Stimulated activated CD4-positive, alpha-beta T cell treated with anti-CD3 and anti-CD28 coated beads, Interleukin-1b, Interleukin-23, amount 100 ng/mL, for 1 hour (primary cell): ENCODE data around the gene RNGTT.
"Not testable (repeated sequence)": the region's sequence is repeated elsewhere in the genome, so short reads cannot be mapped to it uniquely, and the experiment has no call there.

Experiments
- DNase-seq, 2 donors: peaks; one replicate each; pipeline ENCODE4 v3.0.0-alpha.2; 2020; ENCODE audit warnings: low read depth in 2 of 2

The RNGTT gene

DNA sequence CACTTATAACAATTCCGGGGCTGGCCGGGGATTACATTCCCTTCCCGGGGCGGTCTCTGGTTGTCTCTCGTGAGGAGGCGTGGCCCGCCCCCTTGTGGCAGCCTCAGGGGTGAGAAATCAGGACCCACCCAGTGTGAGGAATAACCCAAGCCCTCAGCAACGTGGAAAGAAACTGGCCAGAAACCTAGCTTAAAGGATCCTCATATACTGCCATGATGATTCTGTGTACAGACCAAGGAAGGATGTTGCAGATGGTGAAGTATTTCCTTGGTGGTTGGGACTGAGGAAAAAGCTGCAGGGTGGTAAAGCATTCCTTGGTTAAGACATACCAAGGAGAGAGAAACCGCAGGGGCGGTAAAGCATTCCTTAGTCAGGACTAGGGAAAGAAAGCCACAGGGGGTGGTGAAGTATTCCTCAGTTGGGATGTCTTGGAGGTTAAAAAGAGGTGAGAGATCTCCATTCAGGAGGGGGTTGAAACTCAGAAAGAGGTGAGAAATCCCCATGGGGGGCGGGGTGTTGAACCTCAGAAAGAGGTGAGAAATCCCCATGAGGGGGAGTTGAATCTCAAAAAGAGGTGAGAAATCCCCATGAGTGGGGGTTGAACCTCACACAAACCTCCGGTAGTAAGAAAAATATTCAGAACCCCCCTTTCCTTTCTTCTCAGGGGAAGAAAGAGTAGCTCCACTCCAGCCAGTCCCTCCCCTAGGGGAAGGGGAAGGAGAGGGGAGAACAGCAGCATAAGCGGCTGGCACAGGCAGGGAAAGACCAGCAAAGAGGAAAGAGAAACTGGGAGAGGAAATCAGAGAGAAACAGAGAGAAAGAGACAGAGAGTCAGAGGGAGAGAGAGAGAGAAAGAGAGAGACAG is 238.1 kb downstream of the RNGTT start:
- peak in 1 of 2 donors; percentile 16 for DNase-seq

DNA sequence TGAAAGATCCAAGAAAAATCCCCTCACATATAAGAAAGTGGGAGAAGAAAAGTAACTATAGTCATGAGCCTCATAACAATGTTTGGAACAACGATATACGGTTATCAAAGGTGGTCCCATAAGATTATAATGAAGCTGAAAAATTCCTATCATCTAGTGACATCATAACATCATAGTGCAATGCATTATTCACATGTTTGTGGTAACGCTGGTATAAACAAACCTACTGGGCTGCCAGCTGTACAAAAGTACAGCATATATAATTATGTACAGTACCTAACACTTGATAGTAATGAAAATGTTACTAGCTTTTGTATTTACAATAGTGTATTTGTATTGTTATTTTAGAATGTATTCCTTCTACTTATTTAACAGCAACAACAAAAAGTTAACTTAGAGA is 240.7 kb downstream of the RNGTT start:
- DNase-seq: no peak

DNA sequence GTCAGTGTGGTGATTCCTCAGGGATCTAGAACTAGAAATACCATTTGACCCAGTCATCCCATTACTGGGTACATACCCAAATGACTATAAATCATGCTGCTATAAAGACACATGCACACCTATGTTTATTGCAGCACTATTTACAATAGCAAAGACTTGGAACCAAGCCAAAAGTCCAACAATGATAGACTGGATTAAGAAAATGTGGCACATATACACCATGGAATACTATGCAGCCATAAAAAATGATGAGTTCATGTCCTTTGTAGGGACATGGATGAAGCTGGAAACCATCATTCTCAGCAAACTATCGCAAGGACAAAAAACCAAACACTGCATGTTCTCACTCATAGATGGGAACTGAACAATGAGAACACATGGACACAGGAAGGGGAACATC is 247.0 kb downstream of the RNGTT start:
- not testable (repeated sequence) for DNase-seq

DNA sequence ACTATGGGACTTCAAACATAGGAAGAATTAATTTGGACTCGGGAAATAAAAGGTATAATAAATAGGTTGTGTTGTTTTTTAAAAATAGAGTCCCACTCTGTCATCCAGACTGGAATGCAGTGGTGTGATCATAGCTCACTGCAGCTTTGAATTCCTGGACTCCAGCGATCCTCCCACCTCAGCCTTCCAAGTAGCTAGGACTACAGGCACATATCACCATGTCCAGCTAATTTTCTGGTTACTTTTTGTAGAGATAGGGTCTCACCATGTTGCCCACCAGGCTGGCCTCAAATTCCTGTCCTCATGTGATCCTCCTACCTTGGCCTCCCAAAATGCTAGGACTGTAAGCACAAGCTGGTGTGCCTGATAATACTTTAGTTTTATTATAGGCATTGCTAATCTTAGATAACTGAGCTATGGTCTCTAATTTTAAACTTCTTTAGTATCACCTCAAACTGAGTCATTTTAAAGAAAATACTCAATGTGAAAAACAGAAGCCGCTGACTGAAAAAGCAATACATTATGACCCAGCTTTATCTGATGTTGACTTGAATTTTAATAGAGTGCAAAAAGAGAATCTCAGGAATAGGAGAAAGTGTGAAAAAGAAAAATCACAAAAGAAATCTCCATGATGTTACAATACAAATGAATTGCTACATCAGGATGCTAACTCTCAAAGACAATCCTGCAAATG is 251.0 kb downstream of the RNGTT start:
- DNase-seq: no peak

DNA sequence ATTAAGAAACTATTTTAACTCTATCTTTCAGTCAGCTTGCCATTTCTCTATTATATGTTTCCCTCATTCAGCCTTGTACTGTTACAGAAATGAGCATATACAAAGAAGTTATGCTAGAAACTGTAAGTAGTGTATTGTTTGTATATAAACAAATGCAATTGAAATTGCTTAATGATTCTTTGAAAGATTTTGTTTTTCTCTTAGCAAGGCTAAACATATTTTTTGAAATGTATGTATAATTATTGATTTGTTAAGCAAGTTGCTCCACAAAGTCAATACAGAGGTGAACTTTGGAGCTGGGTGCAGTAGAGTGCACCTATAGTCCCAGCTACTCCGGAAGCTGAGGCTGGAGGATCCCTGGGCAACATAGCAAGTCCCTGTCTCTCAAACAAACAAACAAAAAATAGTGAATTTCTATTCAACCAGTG is 253.6 kb downstream of the RNGTT start:
- no peak for DNase-seq

DNA sequence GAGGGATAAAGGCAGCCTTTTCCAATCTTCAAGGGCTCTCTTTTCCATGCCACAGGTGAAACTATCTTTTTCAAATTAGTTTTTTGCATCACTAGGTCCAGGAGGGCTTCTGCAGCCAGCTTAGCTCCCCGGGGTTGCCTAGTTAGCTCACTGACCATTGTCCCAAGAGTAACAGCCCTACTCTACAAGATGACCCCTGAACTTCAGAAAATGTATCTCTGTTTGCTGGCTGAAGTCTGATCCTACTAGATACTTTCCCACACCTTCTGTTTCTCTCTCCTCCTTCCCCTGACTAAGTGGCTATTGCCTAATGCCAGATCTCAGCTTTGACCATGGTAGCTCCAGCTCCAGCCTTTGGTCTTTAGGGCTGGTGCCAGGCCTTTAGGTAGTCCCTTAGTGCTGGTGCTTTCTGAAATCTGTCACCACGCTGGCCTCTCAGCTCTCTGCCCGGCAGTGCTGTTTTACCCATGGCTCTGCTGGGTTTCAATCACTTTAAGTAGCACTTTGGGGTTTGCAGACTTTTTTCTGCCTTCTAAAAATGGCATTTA is 255.1 kb downstream of the RNGTT start:
- DNase-seq: no peak

DNA sequence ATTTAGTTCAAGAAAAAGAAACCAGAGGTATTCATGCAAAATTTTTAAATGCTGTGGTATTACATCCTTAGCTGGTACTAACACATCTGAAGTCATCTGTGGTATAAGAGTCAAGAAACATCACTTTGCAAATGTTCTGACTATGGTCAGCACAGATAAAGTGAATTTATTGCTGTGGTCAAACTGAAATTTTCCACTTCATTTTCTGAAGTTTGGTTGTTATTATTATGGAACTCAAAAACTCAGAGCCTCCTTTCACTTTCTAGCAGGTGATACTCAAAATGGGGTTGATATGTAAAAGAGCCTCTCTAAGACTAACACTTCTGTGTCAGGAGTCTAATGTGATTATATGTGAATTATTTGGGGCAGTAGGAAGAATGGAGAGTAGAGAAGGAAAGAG is 257.8 kb downstream of the RNGTT start:
- DNase-seq: no peak

DNA sequence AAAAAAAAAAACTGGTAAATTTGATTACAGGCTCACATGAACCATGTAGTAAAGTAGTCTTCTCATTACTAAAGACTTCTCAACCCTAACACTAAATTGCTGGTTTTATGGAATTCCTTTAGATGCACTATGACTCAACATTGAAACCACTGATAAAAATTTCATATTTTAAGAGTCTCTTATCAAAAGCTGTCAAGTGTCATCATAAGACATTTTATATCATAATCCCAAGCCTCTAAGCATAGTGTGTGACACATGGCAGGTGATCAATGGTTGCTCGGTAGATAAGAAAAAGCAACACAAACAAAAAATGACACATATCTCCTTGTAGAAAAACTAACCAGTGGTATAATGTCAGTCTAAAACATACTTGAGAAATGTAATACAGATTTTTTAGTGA is 258.4 kb downstream of the RNGTT start:
- no peak for DNase-seq

DNA sequence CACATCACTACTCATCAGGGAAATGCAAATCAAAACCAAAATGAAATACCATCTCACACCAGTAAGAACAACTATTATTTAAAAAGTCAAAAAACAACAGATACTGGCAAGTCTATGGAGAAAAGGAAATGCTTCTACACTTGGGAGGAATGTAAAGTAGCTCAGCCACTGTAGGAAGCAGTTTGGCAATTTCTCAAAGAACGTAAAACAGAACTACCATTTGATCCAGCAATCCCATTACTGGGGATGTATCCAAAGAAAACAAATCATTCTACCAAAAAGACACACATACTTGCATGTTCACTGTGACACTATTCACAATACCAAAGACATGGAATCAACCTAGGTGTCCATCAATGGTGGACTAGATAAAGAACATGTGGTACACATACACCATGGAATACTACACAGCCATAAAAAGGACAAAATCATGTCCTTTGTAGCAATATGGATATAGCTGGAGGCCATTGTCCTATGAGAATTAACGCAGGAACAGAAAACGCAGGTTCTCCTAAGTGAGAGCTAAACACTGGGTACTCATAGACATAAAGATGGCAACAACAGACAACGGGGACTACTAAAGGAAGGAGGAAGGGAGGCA is 260.4 kb downstream of the RNGTT start:
- DNase-seq: no peak

DNA sequence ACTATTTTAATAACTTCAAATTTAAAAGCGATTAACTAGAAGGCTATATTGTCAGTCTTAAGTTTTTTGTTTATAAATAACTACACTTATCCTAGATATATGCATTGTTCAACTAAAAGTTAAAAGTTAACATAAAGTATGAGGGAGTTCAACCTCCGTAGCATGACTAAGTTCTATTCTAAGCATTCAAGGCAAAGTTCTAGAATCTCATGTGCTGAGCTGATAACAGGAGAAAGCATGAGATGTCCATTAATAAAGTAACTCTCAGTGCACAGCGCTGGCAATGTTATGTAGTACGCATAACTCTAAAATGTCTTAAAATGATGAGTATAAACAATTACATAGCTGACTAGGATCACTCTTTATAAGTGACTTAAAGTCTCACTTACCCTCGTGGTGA is 264.8 kb downstream of the RNGTT start:
- no peak for DNase-seq

DNA sequence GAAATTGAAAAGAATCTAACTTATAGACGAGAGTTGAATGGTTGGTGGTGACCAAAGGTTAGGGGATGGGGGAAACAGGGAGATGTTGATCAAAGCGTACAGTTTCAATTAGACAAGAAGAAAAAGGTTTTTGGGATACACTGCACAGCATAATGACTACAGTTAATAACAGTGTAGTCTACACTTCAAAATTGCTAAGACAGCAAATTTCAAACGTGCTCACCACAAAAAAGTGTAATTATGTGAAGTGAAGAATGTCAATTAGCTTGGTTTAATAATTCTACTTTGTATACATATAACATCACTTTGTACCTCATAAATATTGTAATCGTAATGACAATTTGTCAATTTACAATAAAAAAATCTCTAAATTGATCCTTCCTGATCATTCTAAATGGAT is 267.5 kb downstream of the RNGTT start:
- no peak for DNase-seq

DNA sequence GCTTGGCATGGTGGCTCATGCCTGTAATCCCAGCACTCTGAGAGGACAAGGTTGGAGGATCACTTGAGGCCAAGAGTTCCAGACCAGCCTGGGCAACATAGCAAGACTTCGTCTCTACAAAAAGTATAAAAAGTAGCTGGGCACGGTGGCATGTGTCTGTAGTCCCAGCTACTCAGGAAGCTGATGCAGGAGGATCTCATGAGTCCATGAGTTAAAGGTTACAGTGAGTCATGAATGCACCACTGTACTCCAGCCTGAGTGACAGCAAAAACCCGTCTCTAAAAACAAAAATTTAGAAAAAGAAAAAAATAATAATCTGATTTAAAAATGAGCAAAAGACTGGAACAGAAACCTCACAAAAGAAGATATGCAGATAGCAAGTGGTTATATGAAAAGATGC is 279.7 kb downstream of the RNGTT start:
- no peak for DNase-seq

DNA sequence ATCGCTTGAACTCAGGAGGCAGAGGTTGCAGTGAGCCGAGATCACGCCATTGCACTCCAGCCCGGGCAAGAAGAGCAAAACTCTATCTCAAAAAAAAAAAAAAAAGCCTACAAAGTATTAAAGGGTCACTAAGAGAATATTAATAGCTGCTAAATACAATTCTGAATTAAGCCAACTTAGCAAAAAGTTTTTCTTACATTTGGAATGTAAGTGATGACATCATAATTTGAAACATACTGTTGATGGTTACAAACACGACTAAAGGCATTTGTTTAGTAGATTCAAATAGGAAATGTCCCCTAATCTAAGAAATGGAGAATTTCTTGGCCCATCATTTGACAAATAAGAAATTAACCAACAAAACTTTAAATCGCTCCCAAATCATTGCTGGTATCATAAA is 282.8 kb downstream of the RNGTT start:
- no peak for DNase-seq

DNA sequence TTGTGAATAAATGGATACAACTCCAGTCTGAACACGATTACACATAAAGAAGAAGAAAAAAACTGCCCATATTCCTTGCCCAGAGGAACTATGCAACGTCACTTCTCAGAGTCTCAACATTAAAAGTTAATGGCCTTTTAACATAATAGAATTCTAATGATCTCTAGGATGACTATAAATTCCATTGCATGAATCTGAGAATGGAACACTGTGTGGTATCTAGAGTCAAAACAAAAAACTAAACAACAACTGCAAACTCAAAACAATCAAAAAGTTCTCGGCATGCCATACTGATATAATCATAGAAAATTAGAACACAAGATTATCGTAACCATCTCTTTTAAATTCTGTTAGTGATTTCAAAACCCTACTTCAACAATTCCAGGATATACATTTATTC is 283.6 kb downstream of the RNGTT start:
- DNase-seq: no peak

DNA sequence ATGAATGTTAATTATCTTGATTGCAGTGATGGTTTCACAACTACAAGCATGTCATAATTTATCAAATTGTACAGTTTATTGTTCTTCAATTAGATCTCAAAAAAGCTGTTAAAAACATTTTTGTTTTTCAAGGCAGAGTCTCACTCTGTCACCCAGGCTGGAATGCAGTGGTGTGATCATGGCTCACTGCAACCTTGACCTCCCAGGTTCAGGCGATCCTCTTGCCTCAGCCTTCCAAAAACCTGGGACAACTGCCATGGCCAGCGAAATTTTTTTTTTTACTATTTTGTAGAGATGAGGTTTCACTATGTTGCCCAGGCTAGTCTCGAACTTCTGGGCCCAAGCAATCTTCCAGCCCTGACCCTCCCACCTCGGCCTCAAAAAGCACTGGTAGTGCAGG is 286.1 kb downstream of the RNGTT start:
- no peak for DNase-seq

DNA sequence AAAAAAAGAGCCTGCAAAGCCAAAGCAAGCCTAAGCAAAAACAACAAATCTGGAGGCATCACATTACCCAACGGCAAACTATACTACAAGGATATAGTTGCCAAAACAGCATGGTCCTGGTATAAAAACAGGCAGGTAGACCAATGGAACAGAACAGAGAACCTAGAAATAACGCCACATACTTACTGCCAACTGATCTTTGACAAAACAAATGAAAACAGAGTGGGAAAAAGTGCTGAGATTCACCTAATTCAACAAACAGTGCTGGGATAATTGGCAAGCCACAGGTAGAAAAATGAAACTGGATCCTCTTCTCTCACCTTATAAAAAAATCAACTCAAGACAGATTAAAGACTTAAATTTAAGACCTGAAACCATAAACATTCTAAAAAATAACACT is 291.8 kb downstream of the RNGTT start:
- no peak for DNase-seq

DNA sequence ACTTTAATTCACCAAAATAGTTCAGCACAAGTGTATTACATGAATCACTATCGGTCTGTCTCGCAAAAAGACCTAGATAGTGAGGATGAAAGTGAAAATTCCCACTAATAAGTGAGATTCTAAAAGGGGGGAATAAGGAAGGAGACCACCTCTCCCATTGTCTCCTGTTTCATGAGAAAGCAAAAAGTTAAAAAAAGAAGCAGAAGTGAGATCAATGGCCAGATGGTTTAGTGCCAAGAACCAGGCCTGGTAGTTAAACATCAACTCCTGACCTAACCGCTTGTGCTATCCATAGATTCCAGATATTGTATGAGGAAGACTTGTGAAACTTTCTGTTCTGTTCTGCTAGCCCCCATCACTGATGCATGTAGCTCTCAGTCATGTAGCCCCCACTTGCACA is 293.0 kb downstream of the RNGTT start:
- DNase-seq: no peak

DNA sequence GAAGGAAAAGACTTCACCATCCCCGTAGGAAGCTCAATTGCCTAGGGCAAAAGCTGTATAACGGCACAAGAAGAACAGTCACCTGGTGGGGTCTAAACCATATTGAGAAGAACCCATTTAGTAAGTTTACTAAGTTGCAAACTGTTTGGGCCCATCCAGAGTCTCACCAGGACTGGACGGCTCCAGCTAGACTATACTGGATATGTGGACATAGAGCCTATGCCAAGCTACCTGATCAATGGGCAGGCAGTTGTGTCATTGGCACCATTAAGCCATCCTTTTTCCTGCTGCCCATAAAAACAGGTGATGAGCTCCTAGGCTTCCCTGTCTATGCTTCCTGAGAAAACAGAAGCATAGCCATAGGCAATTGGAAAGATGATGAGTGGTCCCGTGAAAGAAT is 293.9 kb downstream of the RNGTT start:
- DNase-seq: no peak

DNA sequence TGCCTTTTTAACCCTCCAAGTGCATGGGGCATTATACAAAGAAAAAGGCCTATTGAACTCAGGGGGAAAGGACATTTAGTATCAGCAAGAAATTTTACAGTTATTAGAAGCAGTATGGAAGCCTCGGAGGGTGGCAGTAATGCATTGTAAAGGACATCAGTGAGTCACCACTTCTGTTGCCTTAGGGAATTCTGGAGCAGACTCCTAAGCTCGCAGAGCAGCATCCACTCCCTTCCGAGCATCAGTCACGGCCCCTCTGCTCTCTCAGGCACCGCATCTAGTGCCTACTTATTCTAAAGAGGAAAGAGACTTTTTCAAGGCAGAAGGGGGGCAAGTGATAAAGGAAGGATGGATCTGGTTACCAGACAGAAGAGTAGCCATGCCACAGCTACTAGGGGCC is 296.5 kb downstream of the RNGTT start:
- DNase-seq: no peak

DNA sequence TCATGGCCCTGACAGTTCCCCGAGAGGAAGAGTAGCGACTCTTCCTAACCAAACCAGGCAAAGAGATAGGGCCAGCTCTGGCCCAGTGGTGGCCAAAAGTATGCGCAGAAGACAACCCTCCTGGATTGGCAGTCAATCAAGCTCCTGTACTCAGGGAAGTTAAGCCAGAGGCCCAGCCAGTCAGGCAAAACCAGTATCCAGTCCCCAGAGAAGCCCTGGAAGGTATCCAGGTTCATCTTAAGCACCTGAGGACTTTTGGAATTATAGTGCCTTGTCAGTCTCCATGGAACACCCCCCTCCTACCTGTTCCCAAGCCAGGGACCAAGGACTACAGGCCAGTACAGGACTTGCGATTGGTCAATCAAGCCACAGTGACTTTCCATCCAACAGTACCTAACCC is 298.3 kb downstream of the RNGTT start:
- no peak for DNase-seq

DNA sequence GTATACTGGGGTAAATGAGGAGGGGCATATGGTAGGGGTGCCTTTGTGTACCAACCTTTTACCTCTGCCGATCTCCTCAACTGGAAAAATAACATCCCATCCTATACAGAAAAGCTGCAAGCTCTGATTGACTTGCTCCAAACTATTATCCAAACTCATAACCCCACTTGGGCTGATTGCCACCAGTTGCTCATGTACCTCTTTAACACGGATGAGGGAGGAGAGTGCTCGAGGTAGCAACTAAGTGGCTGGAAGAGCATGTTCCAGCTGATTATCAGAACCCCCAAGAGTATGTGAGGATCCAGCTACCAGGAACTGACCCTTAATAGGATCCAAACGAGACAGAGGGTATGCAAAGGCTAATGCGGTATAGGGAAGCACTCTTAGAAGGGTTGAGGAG is 299.6 kb downstream of the RNGTT start:
- DNase-seq: no peak

DNA sequence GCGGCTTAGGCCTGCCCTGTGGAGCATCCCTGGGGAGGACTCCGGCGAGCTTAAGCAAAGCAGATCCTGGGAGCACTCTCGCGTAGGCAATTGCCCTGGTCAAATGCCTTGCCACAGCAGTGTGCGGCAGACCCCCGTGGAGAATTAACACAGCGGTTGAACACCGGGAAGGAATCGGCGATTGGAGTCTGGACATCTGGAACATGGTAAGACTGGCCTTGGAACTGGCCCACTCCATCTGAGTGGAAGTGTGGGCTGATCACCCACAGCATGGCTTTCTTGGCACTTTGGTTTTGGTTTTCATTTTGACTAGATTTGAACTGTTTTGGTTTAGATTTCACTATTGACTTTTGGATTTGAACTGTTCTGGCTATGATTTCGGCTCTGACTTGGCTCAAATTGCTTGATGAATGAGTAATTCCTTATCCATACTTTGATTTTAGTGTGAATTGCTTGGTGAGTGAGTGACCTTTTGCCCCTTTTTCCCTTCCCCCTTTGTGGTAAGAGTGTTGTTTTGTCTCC is 300.7 kb downstream of the RNGTT start:
- no peak for DNase-seq
